Esophagus muscularis mucosa (tissue), 4 donors: ENCODE results near the gene NCR1. TPM values are rescaled to one million over a fixed set of nuclear protein-coding genes. Genes with fewer than 3 reads are reported as not detected.
"Not testable (repeated sequence)": the region's sequence is repeated elsewhere in the genome, so short reads cannot be mapped to it uniquely, and the experiment has no call there.

Experiments
- DNase-seq: peaks from one replicate; pipeline ENCODE4 v3.0.0-alpha.2; 2017; ENCODE audit errors: extremely low spot score
- H3K27ac ChIP-seq, 4 donors: fragments of 200-600 bp; sonication (generic); replicated peaks in 1 of 4; 1 replicate in 3 of 4; 2 replicates in 1 of 4; pipeline ENCODE4 v1.5.1; 2016 to 2019; ENCODE audit warnings: mild to moderate bottlenecking in 1 of 4
- H3K27me3 ChIP-seq, 4 donors: fragments of 200-600 bp; sonication (generic); one replicate each; pipeline versions ENCODE4 v1.5.1 to v1.6.0; 2016 to 2019
- H3K36me3 ChIP-seq, 4 donors: fragments of 200-600 bp; sonication (generic); one replicate each; pipeline ENCODE4 v1.5.1; 2016 to 2019
- H3K4me1 ChIP-seq, 4 donors: fragments of 200-600 bp; sonication (generic); one replicate each; pipeline ENCODE4 v1.5.1; 2016 to 2019
- H3K4me3 ChIP-seq, 4 donors: fragments of 200-600 bp; sonication (generic); 1 replicate in 2 of 4; 2 replicates in 2 of 4; pipeline ENCODE4 v1.5.1; 2016 to 2019; ENCODE audit warnings: mild to moderate bottlenecking in 4 of 4, moderate library complexity in 1 of 4
- H3K9me3 ChIP-seq, 4 donors: fragments of 200-600 bp; sonication (generic); 1 replicate in 3 of 4; 2 replicates in 1 of 4; pipeline ENCODE4 v1.5.1; 2016 to 2019
- EP300 ChIP-seq: sonication (generic); formaldehyde crosslinking; IDR thresholded peaks from one replicate; pipeline ENCODE4 v1.6.1; 2017; ENCODE audit warnings: antibody characterized with exemption
- POLR2A ChIP-seq: fragments of 450-650 bp; IDR thresholded peaks from one replicate; pipeline ENCODE4 v1.6.1; 2017; ENCODE audit warnings: antibody characterized with exemption, moderate library complexity, mild to moderate bottlenecking, low read depth
- POLR2AphosphoS5 ChIP-seq, 2 donors: sonication (generic); formaldehyde crosslinking; IDR thresholded peaks; one replicate each; pipeline ENCODE4 v1.6.1; 2017; ENCODE audit warnings: antibody characterized with exemption in 2 of 2
- WGBS: methylation state at CpG from one replicate; pipeline ENCODE4 v1.1.5; 2018; 5-methylcytosine and 5-hydroxymethylcytosine counted together
- intact Hi-C: fragments of 100-400 bp; cut with DNase I; formaldehyde crosslinking; loops from one replicate; pipeline ENCODE4 v1.15.1; 2023
- total RNA-seq, 4 donors: library from RNA; depleted of rRNA; stranded (reverse); fragments of >200 nt; gene quantifications; one replicate each; pipeline versions ENCODE4 v1.1.0 to v1.2.1, GENCODE V29; 2016
- TF ChIP-seq, protein P1 (sequence below), 3 experiments: fragments of 200-600 bp in 2 of 3; fragments of 450-650 bp in 1 of 3; sonication (generic) in 2 of 3; IDR thresholded peaks; one replicate each; pipeline ENCODE4 v1.5.1; 2017 to 2019; ENCODE audit warnings: antibody characterized with exemption in 3 of 3, mild to moderate bottlenecking in 2 of 3, moderate library complexity in 1 of 3

Gene NCR1
- total RNA-seq, 4 donors from 2014 or later = 0.33 TPM; not detected in 3

DNA sequence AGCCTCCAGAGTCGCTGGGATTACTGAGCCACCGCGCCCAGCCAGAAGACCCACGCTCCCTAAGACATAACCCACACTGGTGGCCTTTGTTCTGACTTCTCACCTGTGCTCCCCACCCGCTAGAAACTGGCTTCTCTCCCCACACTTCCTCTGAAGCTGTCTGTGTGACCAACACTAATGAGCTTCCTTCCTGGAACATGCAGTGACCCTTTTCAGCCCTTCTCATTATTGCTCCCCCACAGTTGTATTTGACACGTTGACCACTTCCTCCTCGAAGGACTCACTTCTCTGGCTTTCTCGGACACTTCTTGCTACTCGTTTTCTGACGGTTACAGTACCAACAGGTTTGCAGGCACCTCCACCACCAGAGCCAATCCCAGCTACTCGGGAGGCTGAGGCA lies 10.9 kb downstream of the NCR1 start:
- peaks cover 0 to 51% (median 0%) of the 10 kb centered on the region in 4 donors for H3K27me3 ChIP-seq
- intact Hi-C loops = no loop called here
- no peak overlapping the region for H3K27ac ChIP-seq
- H3K4me1 ChIP-seq = no peaks in the 10 kb centered on the region
- WGBS = 74% methylated on average over 11 of the region's 11 CpGs
- no peak for DNase-seq
- no peak overlapping the region for H3K4me3 ChIP-seq
- no peaks in the 10 kb centered on the region for H3K9me3 ChIP-seq
- H3K36me3 ChIP-seq = no peaks in the 10 kb centered on the region
- TF ChIP-seq POLR2A (no peak), EP300 (no peak), POLR2AphosphoS5 (IDR thresholded peaks at IDR 0.05) (no peak)
- TF ChIP-seq, protein P1, sequence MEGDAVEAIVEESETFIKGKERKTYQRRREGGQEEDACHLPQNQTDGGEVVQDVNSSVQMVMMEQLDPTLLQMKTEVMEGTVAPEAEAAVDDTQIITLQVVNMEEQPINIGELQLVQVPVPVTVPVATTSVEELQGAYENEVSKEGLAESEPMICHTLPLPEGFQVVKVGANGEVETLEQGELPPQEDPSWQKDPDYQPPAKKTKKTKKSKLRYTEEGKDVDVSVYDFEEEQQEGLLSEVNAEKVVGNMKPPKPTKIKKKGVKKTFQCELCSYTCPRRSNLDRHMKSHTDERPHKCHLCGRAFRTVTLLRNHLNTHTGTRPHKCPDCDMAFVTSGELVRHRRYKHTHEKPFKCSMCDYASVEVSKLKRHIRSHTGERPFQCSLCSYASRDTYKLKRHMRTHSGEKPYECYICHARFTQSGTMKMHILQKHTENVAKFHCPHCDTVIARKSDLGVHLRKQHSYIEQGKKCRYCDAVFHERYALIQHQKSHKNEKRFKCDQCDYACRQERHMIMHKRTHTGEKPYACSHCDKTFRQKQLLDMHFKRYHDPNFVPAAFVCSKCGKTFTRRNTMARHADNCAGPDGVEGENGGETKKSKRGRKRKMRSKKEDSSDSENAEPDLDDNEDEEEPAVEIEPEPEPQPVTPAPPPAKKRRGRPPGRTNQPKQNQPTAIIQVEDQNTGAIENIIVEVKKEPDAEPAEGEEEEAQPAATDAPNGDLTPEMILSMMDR (IDR thresholded peaks at IDR 0.05) = no peak

DNA sequence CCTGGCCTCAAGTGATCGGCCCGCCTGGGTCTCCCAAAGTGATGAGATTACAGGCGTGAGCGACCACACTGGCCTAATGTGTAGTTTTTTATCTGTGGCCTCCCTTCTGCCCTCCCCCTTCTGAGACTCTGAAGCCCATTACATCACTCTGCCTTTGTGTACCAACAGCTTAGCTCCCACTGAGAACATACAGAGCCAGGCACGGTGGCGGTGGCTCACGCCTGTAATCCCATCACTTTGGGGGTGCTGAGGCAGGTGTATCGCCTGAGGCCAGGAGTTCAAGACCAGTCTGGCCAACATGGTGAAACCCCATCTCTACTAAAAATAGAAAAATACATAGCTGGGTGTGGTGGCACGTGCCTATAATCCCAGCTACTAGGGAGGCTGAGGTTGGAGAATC lies 12.6 kb downstream of the NCR1 start:
- H3K36me3 ChIP-seq = no peaks in the 10 kb centered on the region
- no peak overlapping the region for H3K4me3 ChIP-seq
- WGBS = 88% methylated on average over 9 of the region's 9 CpGs
- no peaks in the 10 kb centered on the region for H3K9me3 ChIP-seq
- no peak overlapping the region for H3K27ac ChIP-seq
- H3K27me3 ChIP-seq = peaks cover 0 to 53% (median 0%) of the 10 kb centered on the region in 4 donors
- H3K4me1 ChIP-seq = no peaks in the 10 kb centered on the region
- DNase-seq = no peak
- TF ChIP-seq POLR2A (no peak), EP300 (no peak), POLR2AphosphoS5 (IDR thresholded peaks at IDR 0.05) (no peak)
- TF ChIP-seq, protein P1 (IDR thresholded peaks at IDR 0.05) = no peak
- intact Hi-C loops = no loop called here

DNA sequence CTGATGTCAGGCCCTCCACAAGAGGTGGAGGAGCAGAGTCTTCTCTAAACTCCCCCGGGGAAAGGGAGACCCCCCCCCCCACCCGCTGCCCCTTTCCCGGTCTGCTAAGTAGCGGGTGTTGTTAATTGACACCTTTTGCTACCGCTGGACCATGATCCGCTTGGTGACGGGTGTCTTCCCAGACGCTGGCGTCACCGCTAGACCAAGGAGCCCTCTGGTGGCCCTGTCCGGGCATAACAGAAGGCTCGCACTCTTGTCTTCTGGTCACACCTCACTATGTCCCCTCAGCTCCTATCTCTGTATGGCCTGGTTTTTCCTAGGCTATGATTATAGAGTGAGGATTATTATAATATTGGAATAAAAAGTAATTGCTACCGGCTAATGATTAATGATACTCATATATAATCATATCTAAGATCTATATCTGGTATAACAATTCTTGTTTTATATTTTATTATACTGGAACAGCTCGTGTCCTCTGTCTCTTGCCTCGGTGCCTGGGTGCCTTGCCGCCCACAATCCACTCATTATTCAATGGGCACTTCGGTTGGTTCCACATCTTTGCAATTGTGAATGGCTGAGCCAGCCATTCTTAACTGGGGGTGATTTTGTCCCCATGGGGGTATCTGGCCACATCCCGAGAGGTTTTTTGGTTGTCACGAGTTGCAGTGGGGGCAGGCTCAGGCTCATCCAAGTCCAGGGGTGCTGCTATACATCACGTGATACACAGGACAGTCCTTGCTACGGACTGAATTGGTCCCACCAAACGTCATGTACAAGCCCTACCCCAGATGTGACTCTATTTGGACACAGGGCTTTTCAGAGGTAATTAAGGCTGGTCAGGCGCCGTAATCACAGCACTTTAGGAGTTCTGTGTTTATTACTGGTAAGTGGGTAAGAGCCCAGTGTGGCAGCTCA lies 14.0 kb downstream of the NCR1 start:
- H3K27me3 ChIP-seq = peaks cover 0 to 41% (median 0%) of the 10 kb centered on the region in 4 donors
- H3K36me3 ChIP-seq, H3K9me3 ChIP-seq, H3K4me3 ChIP-seq, DNase-seq, intact Hi-C loops, H3K4me1 ChIP-seq, H3K27ac ChIP-seq: not testable (repeated sequence)
- WGBS = 62% methylated on average over 13 of the region's 24 CpGs
- TF ChIP-seq, protein P1 (IDR thresholded peaks at IDR 0.05) = peak in 2 of 3 experiments; percentile 14 to 26

DNA sequence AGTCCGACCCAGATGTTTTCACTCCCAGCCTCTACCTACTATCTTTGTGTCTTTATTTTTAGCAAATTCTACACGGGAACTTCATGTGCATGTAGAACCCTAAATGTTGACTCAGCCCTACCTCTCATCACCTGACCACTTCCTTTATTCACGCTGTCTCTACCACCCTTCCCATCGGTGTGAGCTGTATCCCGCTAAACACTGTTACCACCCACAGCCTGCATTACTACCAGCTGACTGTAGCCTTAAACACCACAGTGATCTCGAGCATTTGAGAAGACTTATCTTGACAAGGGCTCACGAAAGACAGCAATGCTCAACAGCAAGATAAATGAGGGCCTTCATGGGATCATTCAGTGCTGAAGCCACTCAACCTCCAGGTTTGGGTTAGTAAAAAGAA lies 15.1 kb downstream of the NCR1 start:
- Histone ChIP-seq H3K4me3 (no peak overlapping the region), H3K27me3 (peaks cover 0 to 40% (median 0%) of the 10 kb centered on the region in 4 donors), H3K27ac (no peak overlapping the region), H3K4me1 (no peaks in the 10 kb centered on the region), H3K36me3 (no peaks in the 10 kb centered on the region), H3K9me3 (no peaks in the 10 kb centered on the region)
- intact Hi-C loops = no loop called here
- DNase-seq = no peak
- WGBS = 59% methylated on average over 7 of the region's 7 CpGs
- TF ChIP-seq POLR2AphosphoS5 (IDR thresholded peaks at IDR 0.05) (no peak), POLR2A (no peak), EP300 (no peak)
- TF ChIP-seq, protein P1 (IDR thresholded peaks at IDR 0.05) = no peak
